A673 (cell line): ENCODE results near the gene CLTCL1.
"Not testable (repeated sequence)": the region's sequence is repeated elsewhere in the genome, so short reads cannot be mapped to it uniquely, and the experiment has no call there.

ENCODE experiments used
- CTCF ChIP-seq: fragments of 300-800, 200-600 bp; sonication (generic); conservative IDR thresholded peaks from 2 replicates; pipeline ENCODE4 v1.5.1; 2017; ENCODE audit warnings: low read depth, mild to moderate bottlenecking, antibody characterized with exemption, low read length, moderate library complexity, mixed read lengths
- EZH2 ChIP-seq: fragments of 200-600 bp; sonication (generic); IDR thresholded peaks from 2 replicates; pipeline ENCODE4 v1.6.1; 2017; ENCODE audit warnings: borderline replicate concordance, low read depth, mild to moderate bottlenecking, mixed read lengths, antibody characterized with exemption, low read length; ENCODE audit not compliant: poor library complexity, severe bottlenecking

GRCh38 chr22:19156109-19156508 is 135.4 kb downstream of the CLTCL1 start:
- TF ChIP-seq EZH2, CTCF: not testable (repeated sequence)
